ENCODE measurements around the gene C16orf96.

DNA sequence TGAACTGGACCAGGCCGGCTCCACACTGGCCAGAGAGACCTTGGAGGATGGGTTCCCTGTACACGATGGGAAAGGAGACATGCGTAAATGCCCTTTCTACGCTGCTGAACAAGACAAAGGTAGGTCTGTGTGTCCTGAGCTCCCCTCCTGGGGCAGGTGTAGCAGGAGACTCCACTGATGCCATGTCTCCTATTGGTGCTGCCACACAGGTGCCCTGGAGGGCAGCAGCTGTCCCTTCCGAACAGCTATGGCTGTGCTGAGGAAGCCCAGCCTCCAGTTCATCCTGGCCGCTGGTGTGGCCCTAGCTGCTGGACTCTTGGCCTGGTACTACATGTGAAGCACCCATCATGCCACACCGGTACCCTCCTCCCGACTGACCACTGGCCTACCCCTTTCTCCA is 46.7 kb upstream of the C16orf96 start:
- TF ChIP-seq EZH2phosphoT487 (IDR thresholded peaks at IDR 0.05; ENCODE audit: insufficient read depth, low read depth) (no peak), EZH2 (IDR thresholded peaks at IDR 0.05; ENCODE audit: insufficient read depth, poor library complexity, severe bottlenecking) (no peak)

Data from GM23248 (cell line).